Sciatic nerve (tissue), 2 donors: Measurements from ENCODE around the gene SGSM2. TPM values are rescaled to one million over a fixed set of nuclear protein-coding genes. Genes with fewer than 3 reads are reported as not detected.

Source experiments
- ATAC-seq: fragments of 200-7000 bp; cut with Tn5 transposase; one replicate; pipeline ENCODE4 v1.9.1; 2020; ENCODE audit warnings: mild to moderate bottlenecking, moderate library complexity
- DNase-seq: peaks from one replicate; pipeline ENCODE4 v3.0.0-alpha.2; 2020; ENCODE audit warnings: low spot score
- intact Hi-C: fragments of 100-400 bp; cut with DNase I; formaldehyde crosslinking; loops from one replicate; pipeline ENCODE4 v1.14.2; 2022
- total RNA-seq: library from RNA; stranded (reverse); fragmentation: NEBNext Ultra II Directional; extraction: Animal tissue kit (Norgen Biotek cat#: 25700); gene quantifications from one replicate; pipeline ENCODE4 v1.2.1, GENCODE V29; 2021
- donor health status: DM: no; HTN: no; CAD: no.
- donor health status: DM: no; HTN: no; CAD: no.

Gene SGSM2
- total RNA-seq, 1 donor from 2014 or later, result 59.3 TPM

DNA sequence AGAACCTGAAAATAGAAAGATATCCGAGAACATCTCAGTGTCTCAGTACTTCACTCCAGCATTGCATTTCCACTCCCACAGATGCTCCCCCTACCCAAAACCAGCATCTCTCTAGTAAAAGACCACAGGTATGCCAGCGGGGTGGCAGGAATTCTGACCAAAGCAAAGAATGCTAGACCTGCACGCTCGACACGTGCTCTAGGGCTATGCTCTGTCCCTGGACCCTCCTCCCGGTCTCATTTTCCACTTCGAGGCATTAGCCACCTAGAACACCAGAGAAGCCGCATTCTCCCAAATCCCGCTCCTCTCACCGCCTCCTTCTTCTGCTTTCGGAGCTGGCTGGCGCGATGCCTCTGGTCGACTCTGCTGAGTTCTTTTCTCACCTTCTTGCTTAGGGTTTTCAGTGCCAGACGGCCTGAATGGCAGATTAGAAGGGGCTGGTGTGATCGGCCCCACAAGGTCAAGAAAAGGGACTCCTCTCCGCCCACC lies 1.5 kb upstream of the SGSM2 start:
- ATAC-seq (no peak), DNase-seq (no peak)
- intact Hi-C loops, result no loop called here

DNA sequence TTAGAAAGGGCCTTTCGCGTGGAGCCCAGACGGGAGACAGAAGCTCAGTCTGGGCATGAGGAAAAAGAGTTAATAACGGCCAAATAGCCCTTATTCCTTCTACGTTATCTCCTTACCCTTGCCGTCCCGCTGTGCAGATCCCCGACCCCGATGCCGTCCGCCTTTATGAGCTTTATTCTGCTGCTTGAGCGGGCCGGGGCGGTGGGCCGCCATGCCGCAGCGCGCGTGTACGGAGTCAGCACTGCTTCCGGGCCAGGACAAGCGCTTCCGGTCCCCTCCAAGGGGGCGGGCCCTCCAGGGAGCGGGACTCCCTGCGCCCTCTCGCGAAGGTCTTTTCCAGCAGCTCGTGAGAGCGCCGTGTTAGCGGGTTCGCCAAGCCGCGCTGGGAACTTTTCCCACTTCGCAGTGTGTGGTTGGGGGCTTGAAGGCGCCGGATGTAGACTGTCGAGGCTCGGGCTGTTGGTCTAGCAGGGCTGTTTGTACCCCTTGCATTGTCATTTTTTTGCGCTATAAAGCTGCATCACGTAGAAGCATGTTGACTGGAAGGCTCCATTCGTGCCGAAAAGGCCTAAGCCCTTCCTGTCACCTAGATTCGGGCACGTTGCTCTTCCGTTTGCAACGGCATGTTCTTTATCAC lies 968 bp upstream of the SGSM2 start, which contains the start of gene TSR1:
TSR1 (minus strand) TSS at position 243 of the 637 bp plus-strand sequence; CDS start at position 213, 30 bp downstream.
- DNase-seq, result peak; percentile 94
- peak; percentile 98 for ATAC-seq
- intact Hi-C loops, result no loop called here

DNA sequence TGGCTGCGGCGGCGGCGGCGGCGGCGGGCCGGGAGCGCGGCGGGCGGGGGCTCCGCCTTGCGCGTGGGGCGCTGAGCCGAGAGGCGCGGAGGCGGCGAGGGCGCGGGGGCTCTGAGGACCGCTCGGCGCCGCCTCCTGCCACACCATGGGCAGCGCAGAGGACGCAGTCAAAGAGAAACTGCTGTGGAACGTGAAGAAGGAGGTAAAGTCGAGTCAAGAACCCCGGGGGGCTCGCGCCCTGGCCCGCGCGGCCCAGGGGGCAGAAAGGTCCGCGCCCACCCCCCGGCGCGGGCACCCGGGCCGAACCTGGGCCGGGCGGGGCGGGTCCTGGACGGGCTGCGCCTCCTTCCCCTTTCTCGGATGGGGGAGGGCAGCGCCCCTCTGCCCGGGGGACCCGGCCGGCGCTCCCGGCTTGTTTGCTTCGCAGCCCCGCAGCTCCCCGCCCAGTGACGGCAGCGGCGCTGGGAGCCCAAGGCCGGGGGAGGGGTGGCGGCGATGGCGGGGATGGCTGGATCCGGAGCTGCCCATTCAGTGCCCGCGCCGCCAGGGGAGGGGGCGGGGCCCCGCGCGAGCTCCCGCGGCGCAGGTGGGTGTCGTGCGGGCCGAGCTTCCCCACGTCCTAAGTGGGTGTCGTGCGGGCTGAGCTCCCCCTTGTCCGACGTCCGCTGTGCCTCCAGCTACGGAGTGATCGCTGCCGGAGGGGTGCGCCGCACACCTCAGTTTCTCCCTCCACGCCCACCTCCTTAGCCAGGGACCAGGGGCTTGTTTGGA lies 428 bp downstream of the SGSM2 start:
- DNase-seq (peak; percentile 74), ATAC-seq (peak; percentile 23)
- intact Hi-C loops, result no loop called here

DNA sequence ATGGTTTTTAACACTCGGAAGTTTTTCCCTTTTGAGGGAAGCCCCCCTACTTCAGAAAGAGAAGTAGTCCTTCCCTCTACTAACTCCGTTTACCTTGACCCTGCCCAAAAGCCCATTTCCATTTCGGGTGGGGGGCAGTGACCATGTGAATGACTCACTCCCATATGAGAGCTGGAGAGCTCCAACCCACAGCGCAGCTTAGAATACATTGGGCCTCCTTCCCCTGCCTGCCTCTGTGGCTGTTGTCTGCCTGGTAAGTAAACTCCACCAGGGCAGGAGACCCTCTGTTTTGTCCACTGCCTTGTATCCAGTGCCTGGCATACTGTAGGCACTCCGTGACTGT lies 985 bp downstream of the SGSM2 start:
- intact Hi-C loops, result no loop called here
- no peak for ATAC-seq
- DNase-seq, result no peak

DNA sequence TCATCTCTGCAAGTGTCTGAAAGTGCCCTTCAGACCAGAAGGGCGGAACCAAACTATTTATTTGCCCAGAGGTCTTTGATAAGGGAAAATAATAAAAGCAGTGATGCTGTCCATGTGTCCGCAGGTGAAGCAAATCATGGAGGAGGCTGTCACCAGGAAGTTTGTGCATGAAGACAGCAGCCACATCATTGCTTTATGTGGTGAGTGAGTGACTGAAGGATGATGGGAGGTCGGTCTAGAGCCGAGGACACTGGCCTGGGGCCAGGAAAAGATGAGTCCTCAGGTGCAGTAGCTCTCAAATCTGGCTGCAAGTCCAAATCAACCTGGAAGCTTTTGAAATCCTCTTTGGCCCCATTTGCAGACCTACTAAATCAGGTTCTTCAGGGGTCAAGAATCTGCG lies 6.1 kb downstream of the SGSM2 start:
- intact Hi-C loops, result no loop called here
- ATAC-seq, result no peak
- no peak for DNase-seq

DNA sequence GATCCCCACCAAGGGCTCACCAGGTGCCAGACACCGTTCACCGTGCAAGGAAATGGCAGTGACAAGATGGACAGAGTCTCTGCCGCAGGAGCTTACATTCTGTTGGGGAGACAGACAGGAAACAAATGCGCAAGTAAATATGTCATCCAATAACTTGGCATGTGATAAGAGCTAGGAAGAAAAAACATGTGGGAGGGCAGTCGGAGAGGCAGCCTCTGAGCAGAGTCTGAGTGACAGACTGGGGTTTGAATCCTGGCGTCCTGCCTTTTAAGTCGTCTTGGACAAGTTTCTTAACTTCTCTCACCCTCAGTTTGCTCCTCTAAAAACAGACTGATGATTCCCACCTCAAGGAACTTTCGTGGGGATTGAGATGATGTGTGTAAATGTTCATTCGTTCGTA lies 7.2 kb downstream of the SGSM2 start:
- ATAC-seq (no peak), DNase-seq (no peak)
- intact Hi-C loops, result no loop called here

DNA sequence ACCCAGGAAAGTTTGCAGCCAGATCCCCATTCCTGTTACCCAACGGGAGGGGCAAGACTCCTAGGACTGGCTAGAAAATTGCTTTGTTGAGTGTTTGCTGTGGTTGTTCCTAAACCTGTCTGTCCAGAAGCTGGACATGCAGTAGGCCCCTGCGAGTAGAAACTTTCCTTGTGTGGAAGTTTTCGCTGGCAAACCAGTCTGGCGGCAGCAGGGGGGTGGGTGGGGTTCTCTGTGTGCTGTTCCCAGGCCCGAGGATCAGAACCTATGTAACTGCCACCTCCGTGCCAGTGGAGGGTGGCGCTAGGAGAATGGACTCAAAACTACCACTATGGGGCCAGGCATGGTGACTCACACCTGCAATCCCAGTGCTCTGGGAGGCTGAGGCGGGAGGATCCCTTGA lies 9.2 kb downstream of the SGSM2 start:
- ATAC-seq, result no peak
- DNase-seq, result no peak
- intact Hi-C loops, result no loop called here

DNA sequence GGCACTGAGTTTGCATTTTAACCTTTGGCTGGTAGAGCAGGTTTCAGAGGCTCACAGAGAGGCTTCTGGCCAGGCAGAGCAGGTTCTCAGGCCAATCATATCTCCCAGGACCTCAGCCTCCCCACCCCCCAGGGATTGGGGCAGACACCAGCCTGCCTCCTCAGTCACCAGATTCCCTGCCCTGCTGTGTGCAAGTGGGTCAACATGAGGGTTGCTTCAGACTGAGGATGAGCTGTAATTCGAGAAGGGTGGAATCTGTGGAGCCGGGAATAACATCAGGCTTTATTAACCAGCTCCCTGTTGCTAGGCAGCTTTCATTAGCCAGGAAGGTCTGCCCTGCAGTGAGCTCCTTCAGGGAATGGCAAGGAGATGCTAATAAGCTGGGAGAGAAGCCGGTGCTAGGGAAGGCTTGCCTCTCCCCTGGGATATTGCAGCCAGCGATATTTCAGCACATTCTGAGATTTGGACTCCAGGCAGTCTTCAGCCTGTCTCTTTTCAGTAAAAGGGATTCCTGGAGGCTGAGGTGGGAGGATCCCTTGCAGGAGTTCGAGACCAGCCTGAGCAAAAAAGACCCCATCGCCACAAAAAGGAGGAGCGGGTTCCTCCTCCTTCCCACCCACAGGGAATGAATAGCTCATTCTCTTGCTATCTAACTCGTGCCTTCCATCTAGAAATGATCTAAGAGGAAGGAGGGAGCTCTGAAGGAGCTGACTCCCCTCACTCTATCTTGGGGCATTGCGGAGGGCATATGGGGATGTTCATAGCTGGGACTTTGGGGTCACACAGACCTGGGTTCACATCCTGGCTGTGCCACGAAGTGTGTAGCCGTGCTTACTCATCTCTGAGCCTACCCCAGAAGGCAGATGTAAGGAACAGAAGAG lies 10.7 kb downstream of the SGSM2 start:
- ATAC-seq, result peak; percentile 72
- peak; percentile 55 for DNase-seq
- intact Hi-C loops, result no loop called here

DNA sequence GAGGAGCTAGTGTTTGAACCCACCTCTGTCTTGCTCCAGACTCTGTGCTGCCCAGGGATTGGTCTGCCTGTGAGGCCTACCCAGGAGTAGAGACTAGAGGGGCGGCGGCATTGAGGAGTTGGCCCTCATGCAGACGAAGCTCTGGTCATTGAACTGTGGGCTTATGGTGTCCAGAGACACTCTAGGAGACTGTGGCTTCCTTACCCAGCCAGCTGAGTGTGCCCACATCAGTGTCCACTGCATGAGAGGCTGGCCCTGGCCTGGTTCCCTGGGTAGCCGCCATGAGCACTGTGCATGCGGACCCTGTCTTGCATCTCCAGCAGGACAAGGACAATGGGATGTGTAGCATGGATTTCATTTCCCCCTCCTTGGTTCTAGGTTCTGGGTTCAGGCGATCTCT lies 14.0 kb downstream of the SGSM2 start:
- ATAC-seq, result no peak
- no peak for DNase-seq
- intact Hi-C loops, result no loop called here

DNA sequence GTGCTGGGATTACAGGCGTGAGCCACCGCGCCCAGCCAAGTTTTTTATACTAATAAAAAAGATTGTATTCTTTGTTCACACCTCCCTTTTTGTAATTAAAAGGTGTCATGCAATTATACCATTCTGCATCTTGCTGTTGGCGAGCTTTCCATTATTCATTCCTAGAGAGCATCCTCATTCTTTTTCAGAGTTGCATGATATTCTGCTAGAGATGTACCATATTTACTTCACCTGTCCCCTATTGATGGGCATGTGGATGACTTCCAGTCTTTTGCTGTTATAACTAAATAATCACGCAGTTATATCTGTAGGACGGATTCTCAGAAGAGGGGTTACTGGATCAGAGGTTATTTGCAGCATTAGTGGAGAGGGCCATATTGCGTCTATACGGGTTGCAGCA lies 17.0 kb downstream of the SGSM2 start:
- no peak for ATAC-seq
- DNase-seq, result no peak
- intact Hi-C loops, result no loop called here

DNA sequence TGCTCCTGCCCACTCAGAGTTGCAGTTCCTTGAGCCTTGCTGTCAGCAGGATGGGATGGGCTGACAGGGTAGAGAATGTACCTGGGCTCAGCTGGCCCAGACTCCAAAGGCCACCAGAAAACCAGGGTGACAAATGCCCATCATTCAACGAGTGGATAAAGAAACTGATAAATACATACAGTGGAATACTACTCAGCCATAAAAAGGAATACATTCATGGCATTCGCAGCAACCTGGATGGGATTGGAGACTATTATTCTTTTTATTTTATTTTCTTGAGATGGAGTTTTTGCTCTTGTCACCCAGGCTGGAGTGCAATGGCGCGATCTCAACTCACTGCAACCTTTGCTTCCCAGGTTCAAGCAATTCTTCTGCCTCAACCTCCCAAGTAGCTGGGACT lies 19.9 kb downstream of the SGSM2 start:
- intact Hi-C loops, result no loop called here
- DNase-seq (no peak), ATAC-seq (no peak)

DNA sequence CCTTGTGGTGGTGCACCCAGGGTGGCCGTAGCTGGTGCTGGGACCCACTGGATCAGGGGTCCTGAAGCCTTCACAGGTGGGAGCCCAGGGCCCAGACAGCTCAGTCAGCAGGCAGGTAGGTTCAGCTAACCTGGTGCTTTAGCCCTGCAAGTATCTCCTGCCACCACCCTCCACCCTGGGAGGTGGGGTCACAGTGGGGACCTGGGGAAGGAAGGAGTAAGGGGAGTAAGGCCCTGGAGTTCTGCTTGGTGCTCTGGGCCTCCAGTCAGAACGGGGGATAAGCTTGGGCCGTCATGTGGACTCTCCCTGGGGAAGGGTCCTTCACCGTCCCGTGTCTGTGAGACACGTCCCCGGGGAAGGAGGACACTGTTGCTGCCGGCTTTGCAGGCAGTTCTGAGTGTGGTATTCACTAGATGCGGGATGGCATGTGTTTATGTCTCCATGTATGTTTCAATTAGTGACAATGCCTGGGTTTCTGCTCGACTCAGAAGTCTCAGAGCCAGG lies 20.7 kb downstream of the SGSM2 start:
- intact Hi-C loops, result no loop called here
- no peak for ATAC-seq
- DNase-seq, result no peak

DNA sequence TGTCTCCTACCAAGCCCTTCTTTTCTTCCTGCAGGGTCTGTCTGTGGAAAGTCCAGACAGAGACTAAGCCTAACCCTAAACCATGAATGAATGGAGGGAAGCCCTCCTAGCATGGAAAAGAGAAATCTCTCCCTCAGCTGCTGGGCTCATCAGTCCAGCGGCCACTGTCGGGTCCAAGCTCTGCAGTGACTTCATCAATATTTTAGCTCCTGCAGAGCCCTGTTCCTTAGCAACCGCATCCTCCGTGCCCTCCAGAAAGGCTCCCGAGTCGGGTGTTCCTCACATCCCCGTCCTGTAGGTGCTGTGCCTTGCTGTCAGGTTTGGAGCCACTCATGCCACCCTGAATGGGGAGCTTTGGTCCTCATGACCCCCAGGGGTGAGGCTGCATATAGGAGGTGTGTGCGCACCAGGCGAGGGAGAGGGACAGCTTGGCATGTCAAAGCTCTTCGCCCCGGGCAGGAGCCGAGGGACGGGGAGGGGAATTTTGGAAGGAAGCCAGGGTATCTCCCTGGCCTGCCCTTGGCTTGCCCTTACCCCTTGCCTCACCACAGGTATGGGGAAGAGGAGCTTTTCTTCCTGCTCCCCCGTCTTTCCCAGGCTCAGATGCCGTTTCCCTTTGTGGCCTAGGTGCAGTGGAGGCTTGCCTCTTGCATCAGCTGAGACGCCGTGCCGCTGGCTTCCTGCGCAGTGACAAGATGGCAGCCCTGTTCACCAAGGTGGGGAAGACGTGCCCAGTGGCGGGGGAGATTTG lies 23.9 kb downstream of the SGSM2 start:
- no peak for DNase-seq
- intact Hi-C loops, result no loop called here
- no peak for ATAC-seq

DNA sequence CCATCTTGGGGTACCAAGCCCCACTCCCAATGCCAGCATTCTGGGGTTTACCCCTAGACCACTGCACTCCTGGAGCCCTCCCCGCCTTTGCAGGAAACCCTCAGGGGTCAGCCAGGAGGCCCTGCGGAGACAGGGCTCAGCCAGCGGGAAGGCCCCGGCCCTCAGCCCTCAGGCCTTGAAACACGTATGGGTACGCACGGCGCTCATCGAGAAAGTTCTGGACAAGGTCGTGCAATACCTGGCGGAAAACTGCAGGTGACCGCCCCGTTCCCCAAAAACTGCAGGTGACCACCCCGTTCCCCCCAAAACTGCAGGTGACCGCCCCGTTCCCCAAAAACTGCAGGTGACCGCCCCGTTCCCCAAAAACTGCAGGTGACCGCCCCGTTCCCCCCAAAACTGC lies 24.7 kb downstream of the SGSM2 start:
- intact Hi-C loops, result no loop called here
- ATAC-seq (no peak), DNase-seq (no peak)

DNA sequence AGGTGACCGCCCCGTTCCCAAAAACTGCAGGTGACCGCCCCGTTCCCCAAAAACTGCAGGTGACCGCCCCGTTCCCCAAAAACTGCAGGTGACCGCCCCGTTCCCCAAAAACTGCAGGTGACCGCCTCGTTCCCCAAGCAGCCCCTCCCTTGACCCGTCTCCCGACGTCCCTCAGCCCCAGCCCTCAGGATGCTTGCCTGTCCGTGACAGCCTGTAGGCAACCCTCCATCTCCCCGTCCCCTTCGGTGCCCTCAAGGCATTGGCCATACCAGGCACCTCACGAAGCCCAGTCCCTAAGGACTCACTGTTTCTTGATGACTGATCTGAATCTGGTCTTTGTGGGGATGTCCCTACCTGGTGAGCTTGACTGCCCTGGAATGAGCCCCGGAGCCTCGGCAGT lies 25.1 kb downstream of the SGSM2 start:
- ATAC-seq (no peak), DNase-seq (no peak)
- intact Hi-C loops, result no loop called here

DNA sequence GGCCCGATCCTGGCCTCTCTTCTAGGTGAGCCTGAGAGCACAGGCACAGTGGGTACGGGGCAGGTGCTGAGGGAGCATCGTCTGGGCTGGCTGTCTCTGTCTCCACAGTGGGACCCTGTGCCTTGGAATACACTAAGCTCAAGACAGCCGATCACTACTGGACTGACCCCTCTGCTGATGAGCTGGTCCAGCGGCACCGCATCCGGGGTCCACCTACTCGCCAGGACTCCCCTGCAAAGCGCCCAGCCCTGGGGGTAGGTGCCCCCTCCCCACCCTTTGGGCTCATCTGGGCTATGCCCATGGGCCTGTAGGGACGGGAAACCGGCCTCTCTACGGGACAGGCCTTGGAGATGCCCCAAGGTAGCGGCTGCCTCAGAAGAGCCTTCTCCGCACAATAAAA lies 25.6 kb downstream of the SGSM2 start:
- intact Hi-C loops, result no loop called here
- ATAC-seq (no peak), DNase-seq (no peak)

DNA sequence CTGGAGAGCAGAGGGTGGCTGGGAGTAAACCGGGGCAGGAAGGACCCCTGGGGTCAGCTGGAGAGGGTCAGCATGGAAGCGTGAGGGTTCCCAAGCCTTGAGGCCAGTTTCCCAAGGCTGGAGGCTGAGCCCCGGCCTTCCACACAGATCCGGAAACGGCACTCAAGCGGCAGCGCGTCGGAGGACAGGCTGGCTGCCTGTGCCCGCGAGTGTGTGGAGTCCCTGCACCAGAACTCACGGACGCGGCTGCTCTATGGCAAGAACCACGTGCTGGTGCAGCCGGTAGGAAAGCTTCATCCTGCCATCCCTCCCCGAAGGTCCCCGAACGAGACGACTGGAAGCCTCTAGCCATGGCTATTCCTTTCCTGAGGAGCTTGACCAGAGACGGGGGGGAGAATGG lies 26.0 kb downstream of the SGSM2 start:
- intact Hi-C loops, result no loop called here

DNA sequence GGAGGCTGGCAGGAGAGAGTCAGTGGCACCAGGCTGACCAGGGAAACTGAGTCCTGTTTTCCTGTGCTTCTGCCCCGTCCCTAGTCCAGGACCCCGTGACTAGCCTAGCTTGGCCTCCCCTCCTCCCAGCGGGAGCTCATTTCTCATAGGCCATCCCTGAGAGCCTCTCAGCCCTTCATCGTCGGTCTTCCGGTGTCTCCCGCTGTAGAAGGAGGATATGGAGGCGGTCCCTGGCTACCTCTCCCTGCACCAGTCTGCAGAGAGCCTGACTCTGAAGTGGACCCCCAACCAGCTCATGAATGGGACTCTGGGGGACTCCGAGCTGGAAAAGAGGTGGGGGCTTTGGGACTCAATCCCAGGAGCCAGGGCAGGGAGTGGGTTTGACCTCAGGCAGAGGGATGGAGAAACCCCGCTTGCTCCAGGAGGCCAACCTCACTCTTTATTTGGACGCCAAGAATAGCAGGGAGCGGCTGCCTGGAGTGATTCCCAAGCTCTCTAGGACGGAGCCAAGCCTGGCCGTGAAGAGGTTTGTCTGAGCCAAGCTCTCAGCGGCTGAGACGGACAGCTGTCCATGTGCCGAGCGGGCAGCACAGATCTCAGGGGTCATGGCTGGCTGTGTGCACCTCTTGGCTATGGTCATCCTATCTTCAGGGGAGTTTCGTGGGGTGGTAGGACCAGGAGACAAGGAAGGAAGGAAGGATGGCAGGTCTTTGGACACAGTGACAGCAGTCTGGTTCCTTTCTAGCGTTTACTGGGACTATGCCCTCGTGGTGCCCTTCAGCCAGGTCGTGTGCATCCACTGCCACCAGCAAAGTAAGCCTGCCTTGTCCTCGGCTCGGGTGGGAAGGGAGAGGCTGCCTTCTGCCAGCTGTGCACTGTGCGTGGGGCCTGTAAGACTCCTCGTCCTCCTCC lies 26.8 kb downstream of the SGSM2 start:
- DNase-seq (no peak), ATAC-seq (peak; percentile 65)
- intact Hi-C loops, result no loop called here

More for the DNA sequence above, 26.0 kb downstream of the SGSM2 start:
- DNase-seq (no peak), ATAC-seq (no peak)
